ENCODE results near the gene NUDT22.

- TF ChIP-seq CTCF (IDR thresholded peaks at IDR 0.05), result no peak
- TF ChIP-seq EP300 (IDR thresholded peaks at IDR 0.05), result no peak
Observed at GRCh38 chr11:64180891-64181290, 45.2 kb upstream of the NUDT22 start.
